AG04450 (cell line): ENCODE data around the gene DPP10. TPM values are rescaled to one million over a fixed set of nuclear protein-coding genes. Genes with fewer than 3 reads are reported as not detected.

ENCODE experiments used
- CTCF ChIA-PET: fragments of 300-600, 350-600 bp; formaldehyde crosslinking; extraction: SDS; loops from one replicate; lab custom pipeline; 2022; ENCODE audit warnings: antibody characterized with exemption, inconsistent platforms; lab: Charles Lee
- POLR2A ChIA-PET: fragments of 350-600 bp; formaldehyde crosslinking; extraction: SDS; loops from one replicate; lab custom pipeline; 2021; ENCODE audit warnings: antibody characterized with exemption, inconsistent platforms; lab: Yijun Ruan, JAX
- DNase-seq: peaks from one replicate; pipeline ENCODE4 v3.0.0-alpha.2; 2011; ENCODE audit warnings: low read depth, low spot score
- H3K27ac ChIP-seq: one replicate; pipeline ENCODE4 v1.5.1; 2012; ENCODE audit warnings: low read depth, low read length, control low read depth
- H3K27me3 ChIP-seq: one replicate; pipeline ENCODE4 v1.6.0; 2012; ENCODE audit warnings: low read length; ENCODE audit not compliant: control insufficient read depth, insufficient read depth
- H3K4me3 ChIP-seq: 2 replicates; pipeline ENCODE4 v1.5.1; 2011; ENCODE audit warnings: mild to moderate bottlenecking, low read depth, low read length, control low read depth
- H3K9me3 ChIP-seq: 2 replicates; pipeline ENCODE4 v1.5.1; 2012; ENCODE audit warnings: low read length; ENCODE audit not compliant: control insufficient read depth, insufficient read depth
- CTCF ChIP-seq: IDR thresholded peaks from 2 replicates; pipeline ENCODE4 v1.5.1; 2011; ENCODE audit warnings: low read depth, low read length, control low read depth, inconsistent platforms
- polyA plus RNA-seq: library from polyadenylated mRNA; depleted of rRNA; stranded (reverse); fragments of >200 nt; gene quantifications from 2 replicates; pipeline ENCODE4 v1.2.3, GENCODE V29; 2011

DPP10 gene
- polyA plus RNA-seq, 1 experiment, result not detected

- no peak overlapping the region for H3K4me3 ChIP-seq
- peaks cover 4% of the 10 kb centered on the region for H3K9me3 ChIP-seq
These were observed 942.0 kb downstream of the DPP10 start for GRCh38 chr2:115384399-115384798.

GRCh38 chr2:115386465-115386864 lies 944.0 kb downstream of the DPP10 start:
- no peak for DNase-seq
- Histone ChIP-seq H3K4me3 (no peak overlapping the region), H3K9me3 (peaks cover 4% of the 10 kb centered on the region), H3K27me3 (no peaks in the 10 kb centered on the region), H3K27ac (no peak overlapping the region)
- TF ChIP-seq CTCF, result no peak
- ChIA-PET POLR2A (no interaction called here), CTCF (no interaction called here)

More at GRCh38 chr2:115384399-115384798, 942.0 kb downstream of the DPP10 start:
- POLR2A ChIA-PET, result no interaction called here
- no peak for TF ChIP-seq CTCF
- no peak overlapping the region for H3K27ac ChIP-seq
- H3K27me3 ChIP-seq, result no peaks in the 10 kb centered on the region
- CTCF ChIA-PET, result no interaction called here
- no peak for DNase-seq

GRCh38 chr2:115389024-115389423 lies 946.6 kb downstream of the DPP10 start:
- Histone ChIP-seq H3K9me3 (peaks cover 5% of the 10 kb centered on the region; the same call in 1 of the 2 replicates), H3K27me3 (no peaks in the 10 kb centered on the region), H3K27ac (no peak overlapping the region), H3K4me3 (no peak overlapping the region)
- CTCF ChIA-PET, result no interaction called here
- POLR2A ChIA-PET, result no interaction called here
- DNase-seq, result no peak
- TF ChIP-seq CTCF, result no peak

GRCh38 chr2:115389898-115390565 lies 947.6 kb downstream of the DPP10 start:
- Histone ChIP-seq H3K9me3 (peaks cover 5% of the 10 kb centered on the region; the same call in 1 of the 2 replicates), H3K4me3 (no peak overlapping the region), H3K27ac (no peak overlapping the region), H3K27me3 (no peaks in the 10 kb centered on the region)
- TF ChIP-seq CTCF, result no peak
- ChIA-PET CTCF (no interaction called here), POLR2A (no interaction called here)
- DNase-seq, result no peak

- peaks cover 13% of the 10 kb centered on the region; the same call in 1 of the 2 replicates for H3K9me3 ChIP-seq
- no peak overlapping the region for H3K4me3 ChIP-seq
- ChIA-PET POLR2A (no interaction called here), CTCF (no interaction called here)
- H3K27me3 ChIP-seq, result no peaks in the 10 kb centered on the region
- TF ChIP-seq CTCF, result no peak
- no peak overlapping the region for H3K27ac ChIP-seq
- no peak for DNase-seq
These were observed 954.1 kb downstream of the DPP10 start for GRCh38 chr2:115396579-115396978.
